GM12892 (cell line): ENCODE measurements around the gene ALDH1B1.

Experiments used
- POLR2A ChIP-seq: IDR thresholded peaks from 2 replicates; pipeline ENCODE4 v1.6.1; 2011; ENCODE audit warnings: low read depth, low read length, control low read depth
- POLR2AphosphoS5 ChIP-seq: IDR thresholded peaks from 2 replicates; pipeline ENCODE4 v1.6.1; 2011; ENCODE audit warnings: low read depth, low read length, control low read depth
- TAF1 ChIP-seq: IDR thresholded peaks from 2 replicates; pipeline ENCODE4 v1.6.1; 2011; ENCODE audit warnings: low read depth, mild to moderate bottlenecking, control low read depth, low read length, borderline replicate concordance

GRCh38 chr9:38356851-38357250 is 35.7 kb upstream of the ALDH1B1 start:
- TF ChIP-seq POLR2A (no peak), TAF1 (no peak), POLR2AphosphoS5 (no peak)
